Measurements from ENCODE around the gene CBFA2T3. TPM values are rescaled to one million over a fixed set of nuclear protein-coding genes. Genes with fewer than 3 reads are reported as not detected.

The CBFA2T3 gene
- total and polyA plus RNA-seq, 2 of the 13 experiments (the other 11 are each of a cell fraction or from before 2014, with no cell fraction given) = 0.05 TPM; not detected in 1

- TF ChIP-seq, protein P1, sequence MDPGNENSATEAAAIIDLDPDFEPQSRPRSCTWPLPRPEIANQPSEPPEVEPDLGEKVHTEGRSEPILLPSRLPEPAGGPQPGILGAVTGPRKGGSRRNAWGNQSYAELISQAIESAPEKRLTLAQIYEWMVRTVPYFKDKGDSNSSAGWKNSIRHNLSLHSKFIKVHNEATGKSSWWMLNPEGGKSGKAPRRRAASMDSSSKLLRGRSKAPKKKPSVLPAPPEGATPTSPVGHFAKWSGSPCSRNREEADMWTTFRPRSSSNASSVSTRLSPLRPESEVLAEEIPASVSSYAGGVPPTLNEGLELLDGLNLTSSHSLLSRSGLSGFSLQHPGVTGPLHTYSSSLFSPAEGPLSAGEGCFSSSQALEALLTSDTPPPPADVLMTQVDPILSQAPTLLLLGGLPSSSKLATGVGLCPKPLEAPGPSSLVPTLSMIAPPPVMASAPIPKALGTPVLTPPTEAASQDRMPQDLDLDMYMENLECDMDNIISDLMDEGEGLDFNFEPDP (CRISPR knock-in tag; conservative IDR thresholded peaks at IDR 0.05) = no peak
- no peak for TF ChIP-seq PHF8 (CRISPR knock-in tag; IDR thresholded peaks at IDR 0.05)
- TF ChIP-seq NCOA2 (CRISPR knock-in tag; IDR thresholded peaks at IDR 0.05) = no peak
- TF ChIP-seq FOXK2 (IDR thresholded peaks at IDR 0.05) = no peak
- TF ChIP-seq ZNF878 (CRISPR knock-in tag; IDR thresholded peaks at IDR 0.05) = no peak
- no peak for TF ChIP-seq CERS6 (CRISPR knock-in tag; IDR thresholded peaks at IDR 0.05)
- no peak for TF ChIP-seq NFE2L1 (CRISPR knock-in tag; IDR thresholded peaks at IDR 0.05; ENCODE audit: borderline replicate concordance)
- TF ChIP-seq ZNF18 (CRISPR knock-in tag; IDR thresholded peaks at IDR 0.05; ENCODE audit: insufficient replicate concordance) = no peak
- TF ChIP-seq, protein P2, sequence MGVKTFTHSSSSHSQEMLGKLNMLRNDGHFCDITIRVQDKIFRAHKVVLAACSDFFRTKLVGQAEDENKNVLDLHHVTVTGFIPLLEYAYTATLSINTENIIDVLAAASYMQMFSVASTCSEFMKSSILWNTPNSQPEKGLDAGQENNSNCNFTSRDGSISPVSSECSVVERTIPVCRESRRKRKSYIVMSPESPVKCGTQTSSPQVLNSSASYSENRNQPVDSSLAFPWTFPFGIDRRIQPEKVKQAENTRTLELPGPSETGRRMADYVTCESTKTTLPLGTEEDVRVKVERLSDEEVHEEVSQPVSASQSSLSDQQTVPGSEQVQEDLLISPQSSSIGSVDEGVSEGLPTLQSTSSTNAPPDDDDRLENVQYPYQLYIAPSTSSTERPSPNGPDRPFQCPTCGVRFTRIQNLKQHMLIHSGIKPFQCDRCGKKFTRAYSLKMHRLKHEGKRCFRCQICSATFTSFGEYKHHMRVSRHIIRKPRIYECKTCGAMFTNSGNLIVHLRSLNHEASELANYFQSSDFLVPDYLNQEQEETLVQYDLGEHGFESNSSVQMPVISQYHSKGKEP (CRISPR knock-in tag; IDR thresholded peaks at IDR 0.05) = no peak; the same call in 1 of the 2 replicates
- TF ChIP-seq, protein P3, sequence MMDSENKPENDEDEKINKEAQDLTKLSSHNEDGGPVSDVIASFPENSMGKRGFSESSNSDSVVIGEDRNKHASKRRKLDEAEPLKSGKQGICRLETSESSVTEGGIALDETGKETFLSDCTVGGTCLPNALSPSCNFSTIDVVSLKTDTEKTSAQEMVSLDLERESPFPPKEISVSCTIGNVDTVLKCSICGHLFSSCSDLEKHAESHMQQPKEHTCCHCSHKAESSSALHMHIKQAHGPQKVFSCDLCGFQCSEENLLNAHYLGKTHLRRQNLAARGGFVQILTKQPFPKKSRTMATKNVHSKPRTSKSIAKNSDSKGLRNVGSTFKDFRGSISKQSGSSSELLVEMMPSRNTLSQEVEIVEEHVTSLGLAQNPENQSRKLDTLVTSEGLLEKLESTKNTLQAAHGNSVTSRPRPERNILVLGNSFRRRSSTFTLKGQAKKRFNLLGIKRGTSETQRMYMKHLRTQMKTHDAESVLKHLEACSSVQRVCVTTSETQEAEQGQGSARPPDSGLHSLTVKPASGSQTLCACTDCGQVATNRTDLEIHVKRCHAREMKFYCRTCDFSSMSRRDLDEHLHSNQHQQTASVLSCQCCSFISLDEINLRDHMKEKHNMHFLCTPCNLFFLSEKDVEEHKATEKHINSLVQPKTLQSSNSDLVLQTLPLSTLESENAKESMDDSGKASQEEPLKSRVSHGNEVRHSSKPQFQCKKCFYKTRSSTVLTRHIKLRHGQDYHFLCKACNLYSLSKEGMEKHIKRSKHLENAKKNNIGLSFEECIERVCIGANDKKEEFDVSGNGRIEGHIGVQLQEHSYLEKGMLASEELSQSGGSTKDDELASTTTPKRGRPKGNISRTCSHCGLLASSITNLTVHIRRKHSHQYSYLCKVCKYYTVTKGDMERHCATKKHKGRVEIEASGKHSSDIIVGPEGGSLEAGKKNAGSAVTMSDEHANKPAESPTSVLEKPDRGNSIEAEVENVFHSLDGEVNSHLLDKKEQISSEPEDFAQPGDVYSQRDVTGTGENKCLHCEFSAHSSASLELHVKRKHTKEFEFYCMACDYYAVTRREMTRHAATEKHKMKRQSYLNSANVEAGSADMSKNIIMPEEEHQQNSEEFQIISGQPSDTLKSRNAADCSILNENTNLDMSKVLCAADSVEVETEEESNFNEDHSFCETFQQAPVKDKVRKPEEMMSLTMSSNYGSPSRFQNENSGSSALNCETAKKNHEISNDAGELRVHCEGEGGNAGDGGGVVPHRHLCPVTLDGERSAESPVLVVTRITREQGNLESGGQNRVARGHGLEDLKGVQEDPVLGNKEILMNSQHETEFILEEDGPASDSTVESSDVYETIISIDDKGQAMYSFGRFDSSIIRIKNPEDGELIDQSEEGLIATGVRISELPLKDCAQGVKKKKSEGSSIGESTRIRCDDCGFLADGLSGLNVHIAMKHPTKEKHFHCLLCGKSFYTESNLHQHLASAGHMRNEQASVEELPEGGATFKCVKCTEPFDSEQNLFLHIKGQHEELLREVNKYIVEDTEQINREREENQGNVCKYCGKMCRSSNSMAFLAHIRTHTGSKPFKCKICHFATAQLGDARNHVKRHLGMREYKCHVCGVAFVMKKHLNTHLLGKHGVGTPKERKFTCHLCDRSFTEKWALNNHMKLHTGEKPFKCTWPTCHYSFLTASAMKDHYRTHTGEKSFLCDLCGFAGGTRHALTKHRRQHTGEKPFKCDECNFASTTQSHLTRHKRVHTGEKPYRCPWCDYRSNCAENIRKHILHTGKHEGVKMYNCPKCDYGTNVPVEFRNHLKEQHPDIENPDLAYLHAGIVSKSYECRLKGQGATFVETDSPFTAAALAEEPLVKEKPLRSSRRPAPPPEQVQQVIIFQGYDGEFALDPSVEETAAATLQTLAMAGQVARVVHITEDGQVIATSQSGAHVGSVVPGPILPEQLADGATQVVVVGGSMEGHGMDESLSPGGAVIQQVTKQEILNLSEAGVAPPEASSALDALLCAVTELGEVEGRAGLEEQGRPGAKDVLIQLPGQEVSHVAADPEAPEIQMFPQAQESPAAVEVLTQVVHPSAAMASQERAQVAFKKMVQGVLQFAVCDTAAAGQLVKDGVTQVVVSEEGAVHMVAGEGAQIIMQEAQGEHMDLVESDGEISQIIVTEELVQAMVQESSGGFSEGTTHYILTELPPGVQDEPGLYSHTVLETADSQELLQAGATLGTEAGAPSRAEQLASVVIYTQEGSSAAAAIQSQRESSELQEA (CRISPR knock-in tag; IDR thresholded peaks at IDR 0.05; ENCODE audit: not compliant biosample characterization) = no peak
- no peak for TF ChIP-seq MTA1 (CRISPR knock-in tag; IDR thresholded peaks at IDR 0.05; ENCODE audit: borderline replicate concordance)
- no peak for TF ChIP-seq EP300 (IDR thresholded peaks at IDR 0.05; ENCODE audit: low read depth in 2 of 2, low read length in 2 of 2)
- no peak for TF ChIP-seq EP300 (CRISPR knock-in tag; IDR thresholded peaks at IDR 0.05; ENCODE audit: borderline replicate concordance)
- TF ChIP-seq CHD2 (IDR thresholded peaks at IDR 0.05; ENCODE audit: low read depth, low read length) = peak; percentile 40; the same call in 1 of the 2 replicates
- no peak for TF ChIP-seq ZNF850 (CRISPR knock-in tag; conservative IDR thresholded peaks at IDR 0.05)
These were observed 119.2 kb downstream of the CBFA2T3 start (continued) for GRCh38 chr16:88857728-88858339.

All from HepG2 (cell line).